HEK293 (cell line): ENCODE results near the gene GTF2A1L.
"Not testable (repeated sequence)": the region's sequence is repeated elsewhere in the genome, so short reads cannot be mapped to it uniquely, and the experiment has no call there.

ENCODE experiments used
- CTCF ChIA-PET: fragments of 350-600 bp; formaldehyde crosslinking; extraction: SDS; loops from one replicate; lab custom pipeline; 2021; ENCODE audit warnings: antibody characterized with exemption; lab: Yijun Ruan, JAX
- POLR2A ChIA-PET: fragments of 300-600 bp; formaldehyde crosslinking; extraction: SDS; loops from one replicate; lab custom pipeline; 2020; ENCODE audit warnings: antibody characterized with exemption, inconsistent platforms; lab: Yijun Ruan, JAX
- H3K27ac ChIP-seq: fragments of 200-500 bp; sonication (Bioruptor generic); 2 replicates; pipeline ENCODE4 v1.5.1; 2014; ENCODE audit warnings: low read depth, low read length, control low read depth, inconsistent platforms; ENCODE audit errors: extremely low read depth
- H3K36me3 ChIP-seq, 2 experiments: fragments of 200-500 bp in 1 of 2; sonication (Bioruptor generic) in 1 of 2; 1 replicate in 1 of 2; 2 replicates in 1 of 2; pipeline ENCODE4 v1.5.1; 2014 to 2017; ENCODE audit warnings: inconsistent platforms in 2 of 2, low read length in 2 of 2; ENCODE audit not compliant: control insufficient read depth in 2 of 2, insufficient read depth in 1 of 2
- H3K4me1 ChIP-seq: fragments of 200-500 bp; sonication (Bioruptor generic); 2 replicates; pipeline ENCODE4 v1.5.1; 2014; ENCODE audit warnings: mild to moderate bottlenecking, low read length, inconsistent platforms; ENCODE audit not compliant: control insufficient read depth, insufficient read depth
- H3K4me3 ChIP-seq: 2 replicates; pipeline ENCODE4 v1.5.1; 2011; ENCODE audit warnings: low read depth, mild to moderate bottlenecking, control low read depth, low read length, moderate library complexity
- H3K9me3 ChIP-seq: fragments of 200-500 bp; sonication (Bioruptor generic); 2 replicates; pipeline ENCODE4 v1.5.1; 2014; ENCODE audit warnings: low read depth, low read length, inconsistent platforms; ENCODE audit not compliant: control insufficient read depth, insufficient read depth
- ATF2 ChIP-seq: fragments of 450-650 bp; formaldehyde crosslinking; IDR thresholded peaks from 2 replicates; pipeline ENCODE4 v1.5.1; 2016; ENCODE audit warnings: missing biosample characterization, missing genetic modification characterization, low read depth
- HOXC10 ChIP-seq: sonication (generic); formaldehyde crosslinking; IDR thresholded peaks from 2 replicates; pipeline ENCODE4 v1.8.1; 2023; ENCODE audit warnings: mild to moderate bottlenecking, missing genetic modification reagents
- REST ChIP-seq: fragments of 450-650 bp; formaldehyde crosslinking; IDR thresholded peaks from 2 replicates; pipeline ENCODE4 v1.5.1; 2016; ENCODE audit warnings: missing biosample characterization, missing genetic modification characterization
- ZBTB7A ChIP-seq: fragments of 450-650 bp; formaldehyde crosslinking; IDR thresholded peaks from 2 replicates; pipeline ENCODE4 v1.5.1; 2016; ENCODE audit warnings: low read depth, missing biosample characterization, missing genetic modification characterization
- ZBTB8A ChIP-seq: fragments of 450-650 bp; formaldehyde crosslinking; IDR thresholded peaks from 2 replicates; pipeline ENCODE4 v1.5.1; 2016; ENCODE audit warnings: missing biosample characterization, missing genetic modification characterization
- ZNF292 ChIP-seq: fragments of 450-650 bp; formaldehyde crosslinking; IDR thresholded peaks from 2 replicates; pipeline ENCODE4 v1.5.1; 2016; ENCODE audit warnings: low read depth, missing biosample characterization, missing genetic modification characterization, borderline replicate concordance
- ZNF558 ChIP-seq: fragments of 450-650 bp; formaldehyde crosslinking; IDR thresholded peaks from 2 replicates; pipeline ENCODE4 v1.5.1; 2016; ENCODE audit warnings: missing biosample characterization, missing genetic modification characterization
- ZNF654 ChIP-seq: fragments of 450-650 bp; formaldehyde crosslinking; IDR thresholded peaks from 2 replicates; pipeline ENCODE4 v1.5.1; 2016; ENCODE audit warnings: low read depth, missing biosample characterization, missing genetic modification characterization
- ZNF664 ChIP-seq: fragments of 450-650 bp; formaldehyde crosslinking; IDR thresholded peaks from 2 replicates; pipeline ENCODE4 v1.5.1; 2016; ENCODE audit warnings: missing biosample characterization, missing genetic modification characterization

The GTF2A1L gene

GRCh38 chr2:48589170-48589767 is 28.4 kb upstream of the GTF2A1L start:
- no peak overlapping the region for H3K4me3 ChIP-seq
- H3K36me3 ChIP-seq = no peaks in the 10 kb centered on the region
- no peak overlapping the region for H3K27ac ChIP-seq
- ChIA-PET CTCF (interaction anchor here (0.6 to 3.4 kb wide), 4 partner anchors 78 to 482 kb away, joined by 3 to 15 read pairs (median 4); no protein-coding TSS in a partner anchor), POLR2A (interaction anchor here (0.9 kb wide), 1 partner anchor 59 kb away, joined by 4 read pairs; the partner anchor contains the start of gene STON1)
- peak; percentile 41 for TF ChIP-seq ZNF654 (tag by site-specific recombination)
- TF ChIP-seq REST = no peak
- no peaks in the 10 kb centered on the region for H3K4me1 ChIP-seq
- H3K9me3 ChIP-seq = no peaks in the 10 kb centered on the region

- POLR2A ChIA-PET = no interaction called here
- TF ChIP-seq ATF2 (tag by site-specific recombination) (no peak), HOXC10 (CRISPR knock-in tag) (no peak), ZNF292 (tag by site-specific recombination) (no peak), ZBTB7A (tag by site-specific recombination) (no peak), ZNF558 (no peak)
- no peak overlapping the region for H3K4me3 ChIP-seq
- H3K27ac ChIP-seq = no peak overlapping the region
- H3K36me3 ChIP-seq = no peaks in the 10 kb centered on the region
- H3K9me3 ChIP-seq = no peaks in the 10 kb centered on the region
- CTCF ChIA-PET = interaction anchor here (0.6 kb wide), 1 partner anchor 937 kb away, joined by 4 read pairs; no protein-coding TSS in a partner anchor
- no peaks in the 10 kb centered on the region for H3K4me1 ChIP-seq
Observed at GRCh38 chr2:48590017-48590416, 27.6 kb upstream of the GTF2A1L start.

DNA sequence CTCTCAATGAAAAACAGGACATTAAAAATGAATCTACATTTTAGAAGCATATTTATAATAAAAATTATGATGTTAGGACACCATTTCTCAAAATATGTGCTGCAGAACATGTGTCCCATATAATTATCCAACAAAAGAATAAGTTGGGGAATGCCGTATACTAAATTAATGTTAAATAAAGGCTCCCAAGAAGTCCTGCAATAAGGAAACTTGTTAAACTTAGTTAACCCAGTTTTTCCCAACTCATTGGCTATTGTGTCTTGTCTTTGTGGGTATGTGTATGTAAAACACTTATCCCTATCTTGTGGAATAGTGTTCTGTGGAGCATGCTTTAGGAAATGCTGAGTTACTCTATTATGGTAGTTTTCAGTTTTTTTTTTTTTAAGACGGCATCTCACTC is 25.6 kb upstream of the GTF2A1L start:
- Histone ChIP-seq H3K4me3 (no peak overlapping the region), H3K4me1 (no peaks in the 10 kb centered on the region), H3K27ac (no peak overlapping the region), H3K36me3 (peaks cover 0 to under 1% of the 10 kb centered on the region in 2 experiments; a peak in 1 of 3 replicates), H3K9me3 (no peaks in the 10 kb centered on the region)
- POLR2A ChIA-PET = no interaction called here
- no peak for TF ChIP-seq ZNF664
- TF ChIP-seq ZBTB8A (tag by site-specific recombination) = no peak
- CTCF ChIA-PET = interaction anchor here (2.3 kb wide), 1 partner anchor 122 kb away, joined by 10 read pairs; no protein-coding TSS in a partner anchor

DNA sequence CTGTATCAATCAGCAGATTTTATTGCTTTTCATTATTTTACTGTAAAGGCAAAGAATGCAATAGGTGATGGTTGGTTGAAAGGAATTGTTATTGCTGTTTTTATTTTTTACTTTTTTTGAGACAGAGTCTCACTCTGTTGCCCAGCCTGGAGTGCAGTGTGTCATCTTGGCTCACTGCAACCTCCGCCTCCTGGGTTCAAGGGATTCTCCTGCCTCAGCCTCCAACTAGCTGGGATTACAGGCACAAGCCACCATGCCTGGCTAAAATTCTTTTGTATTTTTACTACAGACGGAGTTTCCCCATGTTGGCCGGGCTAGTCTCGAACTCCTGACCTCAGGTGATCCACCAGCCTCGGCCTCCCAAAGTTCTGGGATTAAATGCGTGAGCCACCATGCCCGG is 20.9 kb upstream of the GTF2A1L start:
- CTCF ChIA-PET = not testable (repeated sequence)

More for the DNA sequence above, 20.9 kb upstream of the GTF2A1L start:
- H3K27ac ChIP-seq, H3K4me1 ChIP-seq, H3K9me3 ChIP-seq, H3K36me3 ChIP-seq, H3K4me3 ChIP-seq, POLR2A ChIA-PET: not testable (repeated sequence)
